Measurements from ENCODE around the gene OTOS.

The OTOS gene

DNA sequence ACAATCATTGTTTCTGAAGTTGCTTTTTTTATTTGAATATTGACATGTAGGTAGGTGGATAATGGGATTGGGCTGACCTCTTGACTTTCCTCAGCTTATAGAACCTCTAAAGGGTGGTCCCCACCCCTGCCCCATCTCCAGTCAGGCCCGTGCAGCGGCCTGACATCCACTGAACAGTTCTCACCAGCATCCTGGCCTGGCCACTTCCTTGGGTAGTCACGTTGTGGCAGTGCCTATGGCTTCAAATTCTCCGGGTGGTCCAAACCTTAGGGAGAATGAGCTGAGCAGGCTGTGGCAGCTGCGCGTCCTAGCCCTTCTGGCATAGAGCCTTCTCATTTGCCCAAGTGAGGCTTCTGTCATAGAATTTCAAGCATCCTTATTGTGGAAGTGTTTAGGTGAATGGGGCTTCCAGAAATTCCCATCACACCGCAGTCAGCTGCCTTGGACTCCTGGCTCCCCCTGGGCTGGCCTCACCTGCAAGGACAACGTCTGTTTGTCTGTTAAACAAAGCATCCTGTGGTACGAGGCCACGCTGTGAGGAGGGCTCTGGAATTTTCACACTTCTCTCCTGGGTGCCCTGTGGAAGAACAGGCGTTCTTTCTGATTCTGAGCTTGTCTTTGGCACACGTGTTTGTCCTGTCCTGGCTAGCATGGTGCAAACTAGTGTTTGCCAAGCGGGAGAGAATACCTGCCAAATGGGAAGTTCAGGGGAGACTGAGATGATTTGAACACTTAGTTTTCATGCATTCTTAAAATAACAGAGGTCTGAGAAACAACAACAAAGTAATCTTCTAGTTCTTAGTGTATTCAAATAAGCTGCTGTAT is 31.8 kb upstream of the OTOS start:
- H3K27me3 ChIP-seq (ENCODE audit: control insufficient read depth, insufficient read depth, low read length), result no peaks in the 10 kb centered on the region
- H3K36me3 ChIP-seq (ENCODE audit: control insufficient read depth, insufficient read depth, low read length), result no peaks in the 10 kb centered on the region
- no peaks in the 10 kb centered on the region for H3K79me2 ChIP-seq
- H3K4me3 ChIP-seq (ENCODE audit: low read depth, low read length), result no peak overlapping the region
- H3K9me3 ChIP-seq (ENCODE audit: control insufficient read depth, low read length), result no peaks in the 10 kb centered on the region
- no peak overlapping the region for H3K4me2 ChIP-seq (ENCODE audit: low read length)
- no peak overlapping the region for H3K9ac ChIP-seq
- H3K4me1 ChIP-seq, result no peaks in the 10 kb centered on the region
- no peak overlapping the region for H3K27ac ChIP-seq
- no peak overlapping the region for H2AFZ ChIP-seq
- TF ChIP-seq, protein P1, sequence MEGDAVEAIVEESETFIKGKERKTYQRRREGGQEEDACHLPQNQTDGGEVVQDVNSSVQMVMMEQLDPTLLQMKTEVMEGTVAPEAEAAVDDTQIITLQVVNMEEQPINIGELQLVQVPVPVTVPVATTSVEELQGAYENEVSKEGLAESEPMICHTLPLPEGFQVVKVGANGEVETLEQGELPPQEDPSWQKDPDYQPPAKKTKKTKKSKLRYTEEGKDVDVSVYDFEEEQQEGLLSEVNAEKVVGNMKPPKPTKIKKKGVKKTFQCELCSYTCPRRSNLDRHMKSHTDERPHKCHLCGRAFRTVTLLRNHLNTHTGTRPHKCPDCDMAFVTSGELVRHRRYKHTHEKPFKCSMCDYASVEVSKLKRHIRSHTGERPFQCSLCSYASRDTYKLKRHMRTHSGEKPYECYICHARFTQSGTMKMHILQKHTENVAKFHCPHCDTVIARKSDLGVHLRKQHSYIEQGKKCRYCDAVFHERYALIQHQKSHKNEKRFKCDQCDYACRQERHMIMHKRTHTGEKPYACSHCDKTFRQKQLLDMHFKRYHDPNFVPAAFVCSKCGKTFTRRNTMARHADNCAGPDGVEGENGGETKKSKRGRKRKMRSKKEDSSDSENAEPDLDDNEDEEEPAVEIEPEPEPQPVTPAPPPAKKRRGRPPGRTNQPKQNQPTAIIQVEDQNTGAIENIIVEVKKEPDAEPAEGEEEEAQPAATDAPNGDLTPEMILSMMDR (IDR thresholded peaks at IDR 0.05), result no peak

DNA sequence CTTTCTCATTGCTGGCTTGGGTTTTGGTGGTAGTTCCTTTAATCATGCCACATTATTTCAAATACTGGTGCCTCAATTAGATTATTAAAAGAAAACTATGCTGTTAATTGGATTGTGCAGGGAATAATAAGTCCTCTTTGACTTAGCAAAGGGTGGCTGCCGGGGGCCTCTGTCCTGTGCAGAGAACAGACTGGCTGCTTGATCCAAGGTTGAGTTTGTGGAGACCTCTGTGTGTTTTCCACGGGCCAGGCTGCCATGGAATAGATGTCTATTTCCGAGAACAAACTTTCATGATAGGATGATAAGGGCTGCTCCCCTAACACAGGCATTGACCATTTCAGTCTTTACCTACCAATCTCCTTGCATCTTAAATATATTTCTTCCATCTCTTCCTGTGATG is 30.4 kb upstream of the OTOS start:
- Histone ChIP-seq H3K27ac (no peak overlapping the region), H3K9ac (no peak overlapping the region), H3K4me3 (ENCODE audit: low read depth, low read length) (no peak overlapping the region), H2AFZ (no peak overlapping the region), H3K27me3 (ENCODE audit: control insufficient read depth, insufficient read depth, low read length) (no peaks in the 10 kb centered on the region), H3K9me3 (ENCODE audit: control insufficient read depth, low read length) (no peaks in the 10 kb centered on the region), H3K4me1 (no peaks in the 10 kb centered on the region), H3K79me2 (no peaks in the 10 kb centered on the region), H3K36me3 (ENCODE audit: control insufficient read depth, insufficient read depth, low read length) (no peaks in the 10 kb centered on the region), H3K4me2 (ENCODE audit: low read length) (no peak overlapping the region)
- TF ChIP-seq, protein P1 (IDR thresholded peaks at IDR 0.05), result no peak

DNA sequence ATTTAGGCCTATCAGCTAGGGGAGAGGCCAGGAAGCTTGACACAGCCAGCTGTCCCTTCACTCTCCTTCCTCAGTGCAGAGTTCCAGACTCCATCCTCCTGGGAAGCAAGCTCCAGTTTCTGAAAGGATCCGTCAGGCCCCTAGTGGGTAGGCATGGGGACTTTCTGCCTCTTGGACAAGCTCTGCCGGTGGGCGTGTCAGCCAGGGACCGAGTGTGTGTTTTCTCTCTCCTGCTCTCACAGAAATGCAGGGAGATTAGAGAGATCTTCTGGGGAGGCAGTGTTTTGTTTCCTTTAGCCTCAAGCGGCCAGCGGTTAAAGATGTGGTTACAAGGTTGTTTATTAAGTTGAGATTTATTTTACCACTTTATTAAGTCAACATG is 29.9 kb upstream of the OTOS start:
- H3K27ac ChIP-seq, result no peak overlapping the region
- H3K4me1 ChIP-seq, result no peaks in the 10 kb centered on the region

DNA sequence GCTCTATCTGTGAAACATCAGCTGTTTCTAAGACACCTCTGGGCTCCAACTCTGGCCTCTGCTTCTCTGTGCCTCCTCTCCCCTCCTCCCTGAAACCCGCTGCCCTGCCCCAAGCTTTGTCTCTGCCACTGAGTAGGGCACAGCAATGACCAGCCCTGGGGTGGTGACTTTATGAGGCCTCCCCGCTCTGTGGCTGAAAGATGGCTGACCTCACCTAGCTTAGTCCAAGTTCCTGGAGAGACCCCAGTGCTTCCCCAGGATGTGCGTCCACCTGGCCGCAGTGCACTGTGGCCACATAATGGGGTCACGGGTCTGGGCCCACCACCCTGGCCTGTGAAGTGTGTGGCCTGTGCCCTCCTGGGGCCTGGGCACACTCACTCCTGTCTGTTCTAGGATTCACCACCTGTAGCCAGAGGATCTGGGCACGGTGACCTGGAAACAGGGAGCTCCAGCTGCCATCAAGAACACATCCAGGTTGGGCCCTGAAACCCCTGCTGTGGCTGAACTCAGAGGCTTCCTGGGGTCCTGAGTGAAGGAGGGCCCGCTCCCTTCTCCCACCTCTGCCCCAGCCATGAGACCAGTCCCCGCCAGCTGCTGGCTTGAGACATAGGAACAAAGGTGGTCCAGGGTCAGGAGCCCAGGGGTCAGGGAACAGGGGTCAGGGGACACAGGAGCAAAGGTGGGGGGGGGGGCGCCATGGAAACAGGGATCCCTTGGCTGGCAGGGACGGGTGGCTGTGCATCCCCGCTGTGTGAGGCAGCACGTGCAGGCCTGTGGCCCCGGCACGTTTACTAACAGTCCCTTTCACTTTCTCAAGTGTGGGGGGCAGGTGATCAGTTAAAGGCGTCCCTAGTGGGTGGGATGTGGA is 29.3 kb upstream of the OTOS start:
- Histone ChIP-seq H3K4me3 (ENCODE audit: low read depth, low read length) (no peak overlapping the region), H2AFZ (no peak overlapping the region), H3K27me3 (ENCODE audit: control insufficient read depth, insufficient read depth, low read length) (no peaks in the 10 kb centered on the region), H3K79me2 (no peaks in the 10 kb centered on the region), H3K9me3 (ENCODE audit: control insufficient read depth, low read length) (no peaks in the 10 kb centered on the region), H3K9ac (no peak overlapping the region), H3K4me2 (ENCODE audit: low read length) (no peak overlapping the region), H3K4me1 (no peaks in the 10 kb centered on the region), H3K36me3 (ENCODE audit: control insufficient read depth, insufficient read depth, low read length) (no peaks in the 10 kb centered on the region), H3K27ac (no peak overlapping the region)
- TF ChIP-seq, protein P1 (IDR thresholded peaks at IDR 0.05), result no peak

More for the DNA sequence above, 29.9 kb upstream of the OTOS start:
- Histone ChIP-seq H3K36me3 (ENCODE audit: control insufficient read depth, insufficient read depth, low read length) (no peaks in the 10 kb centered on the region), H2AFZ (no peak overlapping the region), H3K9me3 (ENCODE audit: control insufficient read depth, low read length) (no peaks in the 10 kb centered on the region), H3K4me3 (ENCODE audit: low read depth, low read length) (no peak overlapping the region), H3K4me2 (ENCODE audit: low read length) (no peak overlapping the region), H3K27me3 (ENCODE audit: control insufficient read depth, insufficient read depth, low read length) (no peaks in the 10 kb centered on the region), H3K79me2 (no peaks in the 10 kb centered on the region), H3K9ac (no peak overlapping the region)
- TF ChIP-seq, protein P1 (IDR thresholded peaks at IDR 0.05), result no peak
